Measurements from ENCODE around the gene SLC15A2.

DNA sequence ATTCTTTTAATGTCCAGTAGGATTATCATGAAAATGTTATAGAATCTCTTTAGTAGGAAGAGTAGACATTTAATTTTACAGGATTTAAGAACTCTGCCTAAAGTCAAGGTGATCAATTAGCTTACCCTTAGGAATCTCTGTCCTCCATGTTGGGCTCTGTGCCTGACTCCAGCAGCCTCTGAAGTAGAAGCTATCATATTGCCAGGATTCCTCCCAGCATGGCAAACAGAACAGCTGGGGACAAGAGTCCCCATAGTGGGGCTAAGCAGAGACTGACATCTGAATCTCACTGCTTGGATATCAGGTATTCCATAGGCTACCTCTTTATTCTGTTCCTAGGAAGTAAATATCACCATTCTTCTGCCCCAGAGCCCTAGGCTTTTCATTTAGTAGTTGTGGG is 1.5 kb downstream of the SLC15A2 start:
- TF ChIP-seq, protein P1, sequence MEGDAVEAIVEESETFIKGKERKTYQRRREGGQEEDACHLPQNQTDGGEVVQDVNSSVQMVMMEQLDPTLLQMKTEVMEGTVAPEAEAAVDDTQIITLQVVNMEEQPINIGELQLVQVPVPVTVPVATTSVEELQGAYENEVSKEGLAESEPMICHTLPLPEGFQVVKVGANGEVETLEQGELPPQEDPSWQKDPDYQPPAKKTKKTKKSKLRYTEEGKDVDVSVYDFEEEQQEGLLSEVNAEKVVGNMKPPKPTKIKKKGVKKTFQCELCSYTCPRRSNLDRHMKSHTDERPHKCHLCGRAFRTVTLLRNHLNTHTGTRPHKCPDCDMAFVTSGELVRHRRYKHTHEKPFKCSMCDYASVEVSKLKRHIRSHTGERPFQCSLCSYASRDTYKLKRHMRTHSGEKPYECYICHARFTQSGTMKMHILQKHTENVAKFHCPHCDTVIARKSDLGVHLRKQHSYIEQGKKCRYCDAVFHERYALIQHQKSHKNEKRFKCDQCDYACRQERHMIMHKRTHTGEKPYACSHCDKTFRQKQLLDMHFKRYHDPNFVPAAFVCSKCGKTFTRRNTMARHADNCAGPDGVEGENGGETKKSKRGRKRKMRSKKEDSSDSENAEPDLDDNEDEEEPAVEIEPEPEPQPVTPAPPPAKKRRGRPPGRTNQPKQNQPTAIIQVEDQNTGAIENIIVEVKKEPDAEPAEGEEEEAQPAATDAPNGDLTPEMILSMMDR (IDR thresholded peaks at IDR 0.05) = no peak
- no peak for TF ChIP-seq EP300 (IDR thresholded peaks at IDR 0.05)

Measured in ovary (tissue), 3 donors.